ENCODE data around the gene TBKBP1. TPM values are rescaled to one million over a fixed set of nuclear protein-coding genes. Genes with fewer than 3 reads are reported as not detected.
A peak's percentile ranks its signal among the peaks of the same experiment; 100 is the strongest.

TBKBP1 gene
- polyA plus RNA-seq, 3 donors, result 0.22 to 7.7 (median 0.45) TPM

DNA sequence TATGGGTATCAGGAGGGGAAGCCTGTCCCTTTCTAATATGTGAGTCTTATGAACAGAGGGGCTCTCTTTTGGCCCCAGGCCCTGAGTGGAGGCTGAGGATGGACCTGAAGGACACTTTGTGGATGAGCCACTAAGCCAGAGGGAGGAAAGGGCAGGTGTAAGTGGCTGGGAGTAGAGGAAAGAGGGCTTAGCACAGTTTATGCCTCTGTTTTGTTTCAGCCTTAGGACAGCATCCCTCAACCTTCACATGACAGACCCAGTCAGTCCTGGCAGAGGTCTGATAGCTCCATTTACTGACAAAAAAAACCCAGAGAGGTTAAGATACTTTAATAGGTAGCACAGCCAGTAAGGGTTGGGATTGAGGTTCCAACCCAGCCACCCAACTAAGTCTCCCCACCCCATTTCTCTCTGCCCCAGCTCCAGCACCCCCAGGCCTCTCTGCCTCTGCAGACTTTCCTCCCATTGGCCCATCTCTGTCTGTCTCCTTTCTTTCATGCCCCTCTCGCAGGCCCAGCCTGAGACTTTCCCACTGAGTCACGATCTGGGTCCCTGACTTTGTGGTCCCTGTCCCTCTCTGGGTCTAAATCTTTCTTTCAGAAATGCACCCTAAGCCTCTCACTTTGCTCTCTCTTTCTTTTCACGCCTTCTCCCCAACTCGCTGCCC, 34.4 kb downstream of the TBKBP1 start:
- H3K4me1 ChIP-seq (ENCODE audit: control insufficient read depth in 1 of 2, insufficient read depth in 2 of 2, low read length in 2 of 2), result peaks cover 0 to 5% of the 10 kb centered on the region in 2 donors
- no peak overlapping the region for H3K4me2 ChIP-seq (replicated peaks; ENCODE audit: extremely low read depth, low read length, poor library complexity, severe bottlenecking)
- Mint-ChIP-seq H3K27me3 (ENCODE audit: low read depth in 3 of 3) (peaks cover 34 to 61% (median 41%) of the 10 kb centered on the region in 3 donors), H3K9me3 (peaks cover 0 to 8% (median 2%) of the 10 kb centered on the region in 7 donors), H3K36me3 (no peaks in the 10 kb centered on the region), H3K4me3 (no peak overlapping the region), H3K4me1 (peaks cover 5% of the 10 kb centered on the region), H3K27ac (peak overlapping the region in 1 of 7 donors; percentile 74)
- DNase-seq, result no peak
- no peak overlapping the region for H3K9ac ChIP-seq (ENCODE audit: insufficient read depth, low read length, poor library complexity, severe bottlenecking)
- TF ChIP-seq, protein P1, sequence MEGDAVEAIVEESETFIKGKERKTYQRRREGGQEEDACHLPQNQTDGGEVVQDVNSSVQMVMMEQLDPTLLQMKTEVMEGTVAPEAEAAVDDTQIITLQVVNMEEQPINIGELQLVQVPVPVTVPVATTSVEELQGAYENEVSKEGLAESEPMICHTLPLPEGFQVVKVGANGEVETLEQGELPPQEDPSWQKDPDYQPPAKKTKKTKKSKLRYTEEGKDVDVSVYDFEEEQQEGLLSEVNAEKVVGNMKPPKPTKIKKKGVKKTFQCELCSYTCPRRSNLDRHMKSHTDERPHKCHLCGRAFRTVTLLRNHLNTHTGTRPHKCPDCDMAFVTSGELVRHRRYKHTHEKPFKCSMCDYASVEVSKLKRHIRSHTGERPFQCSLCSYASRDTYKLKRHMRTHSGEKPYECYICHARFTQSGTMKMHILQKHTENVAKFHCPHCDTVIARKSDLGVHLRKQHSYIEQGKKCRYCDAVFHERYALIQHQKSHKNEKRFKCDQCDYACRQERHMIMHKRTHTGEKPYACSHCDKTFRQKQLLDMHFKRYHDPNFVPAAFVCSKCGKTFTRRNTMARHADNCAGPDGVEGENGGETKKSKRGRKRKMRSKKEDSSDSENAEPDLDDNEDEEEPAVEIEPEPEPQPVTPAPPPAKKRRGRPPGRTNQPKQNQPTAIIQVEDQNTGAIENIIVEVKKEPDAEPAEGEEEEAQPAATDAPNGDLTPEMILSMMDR (IDR thresholded peaks at IDR 0.05), result no peak
- H4K20me1 ChIP-seq (ENCODE audit: insufficient read depth, low read length), result no peaks in the 10 kb centered on the region
- no peak overlapping the region for H3K4me3 ChIP-seq (replicated peaks in 1 of 3; ENCODE audit: low read depth in 2 of 3, low read length in 3 of 3)
- intact Hi-C loops (cut with micrococcal nuclease), result no loop called here
- WGBS (ENCODE audit: insufficient coverage), result 87% methylated on average over 2 of the region's 4 CpGs
- no peaks in the 10 kb centered on the region for H3K36me3 ChIP-seq (replicated peaks in 1 of 2; ENCODE audit: control insufficient read depth in 1 of 2, insufficient read depth in 2 of 2, low read length in 2 of 2)
- peaks cover 12 to 38% of the 10 kb centered on the region in 2 donors for H3K27me3 ChIP-seq (ENCODE audit: control insufficient read depth in 2 of 2, insufficient read depth in 2 of 2, low read length in 2 of 2)
- H3K27ac ChIP-seq (ENCODE audit: low read depth in 1 of 2, low read length in 2 of 2), result no peak overlapping the region
- H2AFZ ChIP-seq (ENCODE audit: insufficient read depth, low read depth, low read length, poor library complexity, severe bottlenecking), result no peak overlapping the region
- H3K9me3 ChIP-seq (replicated peaks in 1 of 2; ENCODE audit: control insufficient read depth in 1 of 2, insufficient read depth in 1 of 2, low read length in 2 of 2), result no peaks in the 10 kb centered on the region
- H3K79me2 ChIP-seq (ENCODE audit: insufficient read depth, low read length), result no peaks in the 10 kb centered on the region

DNA sequence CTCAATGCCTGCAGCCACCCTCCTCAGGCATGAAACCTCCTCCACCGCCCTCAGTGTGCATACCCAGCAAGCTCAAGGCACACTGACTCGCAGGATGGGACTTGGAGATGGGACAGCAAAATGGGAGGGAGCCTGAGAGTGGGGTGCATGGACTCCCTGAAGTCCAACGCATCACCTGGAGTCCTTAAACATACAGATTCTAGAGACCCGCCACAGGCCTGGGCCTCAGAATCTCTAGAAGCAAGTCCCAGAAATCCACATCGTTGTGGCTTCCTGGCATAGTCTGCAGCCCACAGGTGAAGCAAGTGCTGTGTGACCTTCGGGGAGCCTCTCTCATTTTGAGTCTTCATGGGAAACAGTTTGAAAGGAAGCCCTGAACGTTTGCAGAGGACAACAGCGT, 35.5 kb downstream of the TBKBP1 start:
- intact Hi-C loops (cut with micrococcal nuclease), result no loop called here
- no peak for DNase-seq
- Mint-ChIP-seq H3K27ac (no peak overlapping the region), H3K4me1 (peaks cover 12% of the 10 kb centered on the region), H3K27me3 (ENCODE audit: low read depth in 3 of 3) (peaks cover 41 to 64% (median 45%) of the 10 kb centered on the region in 3 donors), H3K4me3 (no peak overlapping the region), H3K9me3 (peaks cover 0 to 9% (median 5%) of the 10 kb centered on the region in 7 donors), H3K36me3 (peaks cover 2 to 7% of the 10 kb centered on the region in 2 donors)
- Histone ChIP-seq H3K9ac (ENCODE audit: insufficient read depth, low read length, poor library complexity, severe bottlenecking) (no peak overlapping the region), H3K4me3 (replicated peaks in 1 of 3; ENCODE audit: low read depth in 2 of 3, low read length in 3 of 3) (no peak overlapping the region), H3K4me1 (ENCODE audit: control insufficient read depth in 1 of 2, insufficient read depth in 2 of 2, low read length in 2 of 2) (peaks cover 5 to 13% of the 10 kb centered on the region in 2 donors), H3K79me2 (ENCODE audit: insufficient read depth, low read length) (no peaks in the 10 kb centered on the region), H4K20me1 (ENCODE audit: insufficient read depth, low read length) (no peaks in the 10 kb centered on the region), H3K27me3 (ENCODE audit: control insufficient read depth in 2 of 2, insufficient read depth in 2 of 2, low read length in 2 of 2) (peaks cover 16 to 42% of the 10 kb centered on the region in 2 donors), H2AFZ (ENCODE audit: insufficient read depth, low read depth, low read length, poor library complexity, severe bottlenecking) (no peak overlapping the region), H3K36me3 (replicated peaks in 1 of 2; ENCODE audit: control insufficient read depth in 1 of 2, insufficient read depth in 2 of 2, low read length in 2 of 2) (no peaks in the 10 kb centered on the region), H3K4me2 (replicated peaks; ENCODE audit: extremely low read depth, low read length, poor library complexity, severe bottlenecking) (no peak overlapping the region), H3K27ac (ENCODE audit: low read depth in 1 of 2, low read length in 2 of 2) (no peak overlapping the region), H3K9me3 (replicated peaks in 1 of 2; ENCODE audit: control insufficient read depth in 1 of 2, insufficient read depth in 1 of 2, low read length in 2 of 2) (peaks cover 0 to 6% of the 10 kb centered on the region in 2 donors)
- TF ChIP-seq, protein P1 (IDR thresholded peaks at IDR 0.05), result no peak
- WGBS (ENCODE audit: insufficient coverage), result 76% methylated on average over 4 of the region's 8 CpGs
